ENCODE measurements around the gene NSD2.

- TF ChIP-seq CTCF (IDR thresholded peaks at IDR 0.05; ENCODE audit: borderline replicate concordance, extremely low read depth, low read length, poor library complexity, severe bottlenecking): no peak
- TF ChIP-seq EZH2 (IDR thresholded peaks at IDR 0.05; ENCODE audit: borderline replicate concordance, low read depth, low read length, severe bottlenecking): no peak
These were observed 77.0 kb downstream of the NSD2 start for GRCh38 chr4:1948232-1948631.

All from DND-41 (cell line).